ENCODE results near the gene MYL5.

Gene MYL5

DNA sequence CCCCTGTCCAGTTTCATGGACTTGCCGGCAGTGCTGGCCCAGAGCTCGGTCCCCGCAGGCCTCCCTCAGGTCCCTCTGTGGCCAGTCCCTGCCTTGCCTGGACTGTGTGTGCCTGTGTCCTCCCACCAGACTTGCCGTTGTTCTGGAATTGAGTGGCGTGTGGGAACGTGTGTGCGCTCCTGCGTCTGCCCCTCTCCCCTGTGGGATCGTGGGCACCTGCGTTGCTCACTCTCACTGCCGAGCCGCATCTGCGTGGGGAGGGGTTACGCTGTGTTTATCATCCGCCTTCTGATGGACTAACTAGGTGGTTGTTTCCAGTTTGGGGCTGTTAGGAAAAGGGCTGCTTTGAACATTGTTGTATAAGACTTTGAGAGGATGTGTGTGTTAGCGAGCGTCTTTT, 52.5 kb downstream of the MYL5 start:
- no peak for DNase-seq
- no peak for TF ChIP-seq GATA1 (IDR thresholded peaks at IDR 0.05; ENCODE audit: low read depth, low read length)
- TF ChIP-seq POLR2A (IDR thresholded peaks at IDR 0.05; ENCODE audit: low read length): no peak

DNA sequence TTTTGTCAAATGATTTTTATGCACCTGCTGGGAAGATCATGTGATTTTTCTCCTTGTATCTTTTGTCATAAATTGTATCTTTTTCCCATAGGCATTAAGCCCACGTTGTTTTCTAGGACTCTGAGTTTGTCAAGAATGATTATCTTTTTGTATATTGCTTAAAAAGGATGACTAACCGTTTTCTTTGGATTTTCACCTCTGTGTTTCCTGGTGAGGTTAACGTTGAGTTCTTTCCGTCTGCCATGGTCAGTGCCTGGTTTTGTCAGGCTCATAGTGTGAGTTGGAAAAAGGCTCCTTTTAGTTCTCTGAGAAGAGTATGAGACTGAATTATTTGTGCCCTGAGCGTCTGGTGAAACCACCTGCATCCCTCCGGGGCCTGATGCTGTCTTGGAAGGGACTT, 53.2 kb downstream of the MYL5 start:
- DNase-seq: no peak
- TF ChIP-seq POLR2A (IDR thresholded peaks at IDR 0.05; ENCODE audit: low read length) (no peak), GATA1 (IDR thresholded peaks at IDR 0.05; ENCODE audit: low read depth, low read length) (no peak)

GRCh38 chr4:729336-730315, 55.3 kb downstream of the MYL5 start:
- TF ChIP-seq POLR2A (IDR thresholded peaks at IDR 0.05; ENCODE audit: low read length) (no peak), GATA1 (IDR thresholded peaks at IDR 0.05; ENCODE audit: low read depth, low read length) (no peak)
- no peak for DNase-seq

- DNase-seq: no peak
- TF ChIP-seq POLR2A (IDR thresholded peaks at IDR 0.05; ENCODE audit: low read length) (no peak), GATA1 (IDR thresholded peaks at IDR 0.05; ENCODE audit: low read depth, low read length) (no peak)
Measured at GRCh38 chr4:730511-730910, 56.2 kb downstream of the MYL5 start.

- peak; percentile 30 to 35 for DNase-seq
Measured at GRCh38 chr4:730946-731904, 56.9 kb downstream of the MYL5 start.

Measured in erythroblast (primary cell).